Astrocyte (in vitro differentiated cells and primary cell): Measurements from ENCODE around the gene FOXK2.

Experiments
- EZH2 ChIP-seq: IDR thresholded peaks from 2 replicates; pipeline ENCODE4 v1.6.1; 2012; ENCODE audit warnings: mild to moderate bottlenecking, low read length, inconsistent platforms; ENCODE audit not compliant: insufficient read depth
- TF ChIP-seq, protein P1 (sequence below): IDR thresholded peaks from 2 replicates; pipeline ENCODE4 v1.5.1; 2011; ENCODE audit warnings: low read depth, mild to moderate bottlenecking, inconsistent platforms, low read length, moderate library complexity; ENCODE audit not compliant: insufficient read depth

DNA sequence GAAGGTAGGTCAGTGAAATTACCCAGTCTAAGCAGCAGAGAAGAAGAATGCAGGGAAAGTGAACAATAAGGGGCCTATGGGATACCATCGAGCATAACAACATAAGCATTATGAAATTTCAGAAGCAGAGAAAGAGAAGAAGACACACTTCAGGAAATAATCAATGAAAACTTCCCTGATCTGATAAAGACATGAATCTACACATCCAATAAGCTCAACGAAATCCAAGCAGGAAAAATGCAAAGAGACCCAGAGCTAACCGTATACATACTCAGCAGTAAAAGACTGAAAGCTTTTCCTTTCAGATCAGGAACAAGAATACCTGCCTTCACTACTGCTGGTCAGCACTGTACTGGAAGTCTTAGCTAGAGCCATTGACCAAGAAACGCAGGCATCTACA lies 90.1 kb downstream of the FOXK2 start:
- TF ChIP-seq, protein P1, sequence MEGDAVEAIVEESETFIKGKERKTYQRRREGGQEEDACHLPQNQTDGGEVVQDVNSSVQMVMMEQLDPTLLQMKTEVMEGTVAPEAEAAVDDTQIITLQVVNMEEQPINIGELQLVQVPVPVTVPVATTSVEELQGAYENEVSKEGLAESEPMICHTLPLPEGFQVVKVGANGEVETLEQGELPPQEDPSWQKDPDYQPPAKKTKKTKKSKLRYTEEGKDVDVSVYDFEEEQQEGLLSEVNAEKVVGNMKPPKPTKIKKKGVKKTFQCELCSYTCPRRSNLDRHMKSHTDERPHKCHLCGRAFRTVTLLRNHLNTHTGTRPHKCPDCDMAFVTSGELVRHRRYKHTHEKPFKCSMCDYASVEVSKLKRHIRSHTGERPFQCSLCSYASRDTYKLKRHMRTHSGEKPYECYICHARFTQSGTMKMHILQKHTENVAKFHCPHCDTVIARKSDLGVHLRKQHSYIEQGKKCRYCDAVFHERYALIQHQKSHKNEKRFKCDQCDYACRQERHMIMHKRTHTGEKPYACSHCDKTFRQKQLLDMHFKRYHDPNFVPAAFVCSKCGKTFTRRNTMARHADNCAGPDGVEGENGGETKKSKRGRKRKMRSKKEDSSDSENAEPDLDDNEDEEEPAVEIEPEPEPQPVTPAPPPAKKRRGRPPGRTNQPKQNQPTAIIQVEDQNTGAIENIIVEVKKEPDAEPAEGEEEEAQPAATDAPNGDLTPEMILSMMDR, result no peak
- TF ChIP-seq EZH2, result no peak
